Measurements from ENCODE around the gene HSDL1.

- TF ChIP-seq POLR2A (IDR thresholded peaks at IDR 0.05; ENCODE audit: low read depth, low read length) (no peak), CTCF (conservative IDR thresholded peaks at IDR 0.05; ENCODE audit: low read depth, low read length) (no peak), ELK1 (IDR thresholded peaks at IDR 0.05; ENCODE audit: borderline replicate concordance, low read depth, low read length) (no peak), SMC3 (IDR thresholded peaks at IDR 0.05; ENCODE audit: low read depth, low read length) (no peak)
These were observed 35.7 kb upstream of the HSDL1 start for GRCh38 chr16:84180519-84181140.
